ENCODE data around the gene RHEB. TPM values are rescaled to one million over a fixed set of nuclear protein-coding genes. Genes with fewer than 3 reads are reported as not detected.

The RHEB gene
- total and polyA plus RNA-seq, 2 donors (not counting 1 experiment from before 2014, with no cell fraction given): 9.3 to 40.3 TPM

- no peak overlapping the region for H3K4me3 ChIP-seq (ENCODE audit: control extremely low read depth in 1 of 5, extremely low read depth in 1 of 5, insufficient read depth in 1 of 5, low read depth in 2 of 5, low read length in 4 of 5)
- ChIA-PET CTCF (no interaction called here), POLR2A (no interaction called here)
- whole genome bisulfite sequencing (ENCODE audit: insufficient coverage): 97% methylated on average over 3 of the region's 9 CpGs
- H3K36me3 ChIP-seq (replicated peaks in 1 of 2; ENCODE audit: control extremely low read depth in 1 of 2, control insufficient read depth in 1 of 2, extremely low read depth in 1 of 2, insufficient read depth in 2 of 2, low read length in 1 of 2): peaks cover 6 to 35% of the 10 kb centered on the region in 2 experiments
- H3K27me3 ChIP-seq (replicated peaks in 1 of 4; ENCODE audit: control extremely low read depth in 1 of 4, control insufficient read depth in 3 of 4, insufficient read depth in 4 of 4, low read length in 3 of 4): no peaks in the 10 kb centered on the region
- no peaks in the 10 kb centered on the region for H3K79me2 ChIP-seq (ENCODE audit: control insufficient read depth, insufficient read depth, low read length)
- no peak overlapping the region for H3K27ac Mint-ChIP-seq
- no peak overlapping the region for H3K27ac ChIP-seq (ENCODE audit: low read length in 2 of 2)
- no peaks in the 10 kb centered on the region for H3K9me3 ChIP-seq (ENCODE audit: control extremely low read depth in 1 of 3, control insufficient read depth in 2 of 3, insufficient read depth in 1 of 3, low read length in 2 of 3)
- no peak overlapping the region for H3K4me3 Mint-ChIP-seq
- H3K27me3 Mint-ChIP-seq: no peaks in the 10 kb centered on the region
- no peak for ATAC-seq (ENCODE audit: low read depth)
- intact Hi-C loops (cut with micrococcal nuclease): no loop called here
- H3K4me1 Mint-ChIP-seq: no peaks in the 10 kb centered on the region
- TF ChIP-seq CTCF (IDR thresholded peaks at IDR 0.05): no peak
- no peak overlapping the region for H2AFZ ChIP-seq (ENCODE audit: insufficient read depth, low read depth, low read length, poor library complexity, severe bottlenecking)
- no peak overlapping the region for H3K4me2 ChIP-seq (replicated peaks; ENCODE audit: low read depth, low read length, poor library complexity, severe bottlenecking)
- no peaks in the 10 kb centered on the region for H4K20me1 ChIP-seq (ENCODE audit: control insufficient read depth, insufficient read depth, low read length, poor library complexity, severe bottlenecking)
- H3K4me1 ChIP-seq (ENCODE audit: control insufficient read depth in 2 of 2, insufficient read depth in 2 of 2, low read length in 2 of 2): no peaks in the 10 kb centered on the region
- H3K9ac ChIP-seq (ENCODE audit: low read length): no peak overlapping the region
- H3K9me3 Mint-ChIP-seq (ENCODE audit: insufficient read depth): no peaks in the 10 kb centered on the region
- DNase-seq: no peak
Observed at GRCh38 chr7:151565541-151565940, 45.8 kb upstream of the RHEB start.

GRCh38 chr7:151560243-151560642 lies 40.5 kb upstream of the RHEB start:
- no CpG with 5 or more reads among the region's 9 CpGs for WGBS (ENCODE audit: insufficient coverage)
- H2AFZ ChIP-seq (ENCODE audit: insufficient read depth, low read depth, low read length, poor library complexity, severe bottlenecking): no peak overlapping the region
- H3K4me3 ChIP-seq (ENCODE audit: control extremely low read depth in 1 of 5, extremely low read depth in 1 of 5, insufficient read depth in 1 of 5, low read depth in 2 of 5, low read length in 4 of 5): no peak overlapping the region
- no peak overlapping the region for H3K9ac ChIP-seq (ENCODE audit: low read length)
- intact Hi-C loops (cut with micrococcal nuclease): no loop called here
- no peaks in the 10 kb centered on the region for H3K9me3 ChIP-seq (ENCODE audit: control extremely low read depth in 1 of 3, control insufficient read depth in 2 of 3, insufficient read depth in 1 of 3, low read length in 2 of 3)
- Mint-ChIP-seq H3K9me3 (ENCODE audit: insufficient read depth) (no peaks in the 10 kb centered on the region), H3K4me1 (no peaks in the 10 kb centered on the region), H3K27me3 (no peaks in the 10 kb centered on the region), H3K27ac (no peak overlapping the region), H3K4me3 (no peak overlapping the region)
- CTCF ChIA-PET: no interaction called here
- no peak overlapping the region for H3K4me2 ChIP-seq (replicated peaks; ENCODE audit: low read depth, low read length, poor library complexity, severe bottlenecking)
- H3K4me1 ChIP-seq (ENCODE audit: control insufficient read depth in 2 of 2, insufficient read depth in 2 of 2, low read length in 2 of 2): no peaks in the 10 kb centered on the region
- no peak overlapping the region for H3K27ac ChIP-seq (ENCODE audit: low read length in 2 of 2)
- H4K20me1 ChIP-seq (ENCODE audit: control insufficient read depth, insufficient read depth, low read length, poor library complexity, severe bottlenecking): no peaks in the 10 kb centered on the region
- peaks cover 3 to 48% of the 10 kb centered on the region in 2 experiments for H3K36me3 ChIP-seq (replicated peaks in 1 of 2; ENCODE audit: control extremely low read depth in 1 of 2, control insufficient read depth in 1 of 2, extremely low read depth in 1 of 2, insufficient read depth in 2 of 2, low read length in 1 of 2)
- H3K27me3 ChIP-seq (replicated peaks in 1 of 4; ENCODE audit: control extremely low read depth in 1 of 4, control insufficient read depth in 3 of 4, insufficient read depth in 4 of 4, low read length in 3 of 4): no peaks in the 10 kb centered on the region
- POLR2A ChIA-PET: no interaction called here
- DNase-seq (no peak), ATAC-seq (ENCODE audit: low read depth) (no peak)
- H3K79me2 ChIP-seq (ENCODE audit: control insufficient read depth, insufficient read depth, low read length): no peaks in the 10 kb centered on the region
- TF ChIP-seq CTCF (IDR thresholded peaks at IDR 0.05) (no peak), EZH2 (IDR thresholded peaks at IDR 0.05; ENCODE audit: borderline replicate concordance, insufficient read depth, low read depth, low read length, poor library complexity, severe bottlenecking) (no peak)
